Measurements from ENCODE around the gene FAM118B.
A peak's percentile ranks its signal among the peaks of the same experiment; 100 is the strongest.

FAM118B gene

DNA sequence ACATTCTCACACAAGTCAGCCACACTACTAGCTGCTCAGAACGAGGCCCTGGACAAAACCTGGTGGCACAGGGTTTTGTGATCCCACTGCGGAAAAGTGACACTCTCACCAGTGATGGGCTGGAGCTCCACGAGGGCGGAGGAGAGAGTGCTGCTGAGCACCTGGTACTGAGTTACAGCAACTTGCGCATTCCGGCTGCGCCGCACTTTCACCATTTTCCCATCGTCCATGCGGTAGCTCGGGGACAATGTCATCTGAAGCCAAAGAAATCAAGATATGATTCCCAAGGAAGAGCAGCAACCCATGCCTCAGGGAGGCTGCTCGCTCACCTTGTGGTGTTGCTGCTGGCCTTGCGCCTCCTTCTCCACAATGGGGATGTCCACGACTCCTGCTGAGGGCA lies 6.2 kb upstream of the FAM118B start:
- Histone ChIP-seq H2BK120ac (ENCODE audit: low read depth, low read length) (no peak overlapping the region), H3K4ac (ENCODE audit: low read depth, low read length) (no peak overlapping the region), H2BK15ac (replicated peaks; ENCODE audit: low read depth) (no peak overlapping the region), H2AK5ac (ENCODE audit: low read length) (no peak overlapping the region), H4K5ac (ENCODE audit: low read length) (no peak overlapping the region), H3K23ac (ENCODE audit: low read length) (no peak overlapping the region), H4K8ac (ENCODE audit: low read depth, low read length) (no peak overlapping the region), H2BK5ac (ENCODE audit: low read length) (no peak overlapping the region), H3K27me3 (ENCODE audit: insufficient read depth, low read length, poor library complexity) (no peaks in the 10 kb centered on the region), H3K27ac (ENCODE audit: low read depth, low read length) (no peak overlapping the region), H3K18ac (ENCODE audit: low read length) (no peak overlapping the region), H3K36me3 (ENCODE audit: control insufficient read depth, insufficient read depth, low read length) (peaks cover 13% of the 10 kb centered on the region), H3K4me1 (ENCODE audit: control insufficient read depth, low read depth, low read length) (no peaks in the 10 kb centered on the region), H3K79me2 (ENCODE audit: control insufficient read depth, insufficient read depth, low read length) (peaks cover 2% of the 10 kb centered on the region), H3K79me1 (ENCODE audit: low read length) (no peaks in the 10 kb centered on the region), H3K56ac (ENCODE audit: low read length) (no peak overlapping the region), H3K9ac (ENCODE audit: low read length) (no peak overlapping the region), H3K4me2 (ENCODE audit: low read length) (no peak overlapping the region), H3K4me3 (ENCODE audit: low read length) (no peak overlapping the region)
- no peak for DNase-seq
- WGBS (ENCODE audit: extremely low coverage, insufficient coverage, low lambda C conversion rate), result no CpG with 5 or more reads among the region's 14 CpGs

- H3K23ac ChIP-seq (ENCODE audit: low read length), result no peak overlapping the region
- H2AK5ac ChIP-seq (ENCODE audit: low read length), result no peak overlapping the region
- peaks cover 16% of the 10 kb centered on the region for H3K79me2 ChIP-seq (ENCODE audit: control insufficient read depth, insufficient read depth, low read length)
- no CpG with 5 or more reads among the region's 2 CpGs for WGBS (ENCODE audit: extremely low coverage, insufficient coverage, low lambda C conversion rate)
- no peaks in the 10 kb centered on the region for H3K27me3 ChIP-seq (ENCODE audit: insufficient read depth, low read length, poor library complexity)
- no peak overlapping the region for H4K5ac ChIP-seq (ENCODE audit: low read length)
- H2BK15ac ChIP-seq (replicated peaks; ENCODE audit: low read depth), result no peak overlapping the region
- H2BK120ac ChIP-seq (ENCODE audit: low read depth, low read length), result no peak overlapping the region
- no peaks in the 10 kb centered on the region for H3K4me1 ChIP-seq (ENCODE audit: control insufficient read depth, low read depth, low read length)
- H3K9ac ChIP-seq (ENCODE audit: low read length), result no peak overlapping the region
- DNase-seq, result no peak
- H3K4me2 ChIP-seq (ENCODE audit: low read length), result no peak overlapping the region
- no peak overlapping the region for H3K4me3 ChIP-seq (ENCODE audit: low read length)
- H3K27ac ChIP-seq (ENCODE audit: low read depth, low read length), result no peak overlapping the region
- peaks cover 7% of the 10 kb centered on the region for H3K79me1 ChIP-seq (ENCODE audit: low read length)
- no peak overlapping the region for H2BK5ac ChIP-seq (ENCODE audit: low read length)
- H3K36me3 ChIP-seq (ENCODE audit: control insufficient read depth, insufficient read depth, low read length), result peaks cover 8% of the 10 kb centered on the region
- H3K18ac ChIP-seq (ENCODE audit: low read length), result no peak overlapping the region
- H4K8ac ChIP-seq (ENCODE audit: low read depth, low read length), result no peak overlapping the region
- no peak overlapping the region for H3K56ac ChIP-seq (ENCODE audit: low read length)
- no peak overlapping the region for H3K4ac ChIP-seq (ENCODE audit: low read depth, low read length)
Measured at GRCh38 chr11:126207896-126208295, 3.7 kb upstream of the FAM118B start.

GRCh38 chr11:126210871-126211235 lies 729 bp upstream of the FAM118B start:
- peaks cover 2% of the 10 kb centered on the region for H3K36me3 ChIP-seq (ENCODE audit: control insufficient read depth, insufficient read depth, low read length)
- H2BK5ac ChIP-seq (ENCODE audit: low read length), result no peak overlapping the region
- H2BK120ac ChIP-seq (ENCODE audit: low read depth, low read length), result no peak overlapping the region
- H2BK15ac ChIP-seq (replicated peaks; ENCODE audit: low read depth), result no peak overlapping the region
- no peak overlapping the region for H2AK5ac ChIP-seq (ENCODE audit: low read length)
- H4K8ac ChIP-seq (ENCODE audit: low read depth, low read length), result no peak overlapping the region
- peak overlapping the region; percentile 94 for H3K56ac ChIP-seq (ENCODE audit: low read length)
- no peak for DNase-seq
- H3K18ac ChIP-seq (ENCODE audit: low read length), result no peak overlapping the region
- peak overlapping the region; percentile 81 for H3K4me2 ChIP-seq (ENCODE audit: low read length)
- no peak overlapping the region for H4K5ac ChIP-seq (ENCODE audit: low read length)
- H3K27ac ChIP-seq (ENCODE audit: low read depth, low read length), result no peak overlapping the region
- H3K4me3 ChIP-seq (ENCODE audit: low read length), result peak overlapping the region; percentile 88
- no peak overlapping the region for H3K23ac ChIP-seq (ENCODE audit: low read length)
- H3K9ac ChIP-seq (ENCODE audit: low read length), result peak overlapping the region; percentile 85
- no peaks in the 10 kb centered on the region for H3K27me3 ChIP-seq (ENCODE audit: insufficient read depth, low read length, poor library complexity)
- peaks cover 12% of the 10 kb centered on the region for H3K79me1 ChIP-seq (ENCODE audit: low read length)
- peaks cover 26% of the 10 kb centered on the region for H3K79me2 ChIP-seq (ENCODE audit: control insufficient read depth, insufficient read depth, low read length)
- no peaks in the 10 kb centered on the region for H3K4me1 ChIP-seq (ENCODE audit: control insufficient read depth, low read depth, low read length)
- H3K4ac ChIP-seq (ENCODE audit: low read depth, low read length), result peak overlapping the region; percentile 41
- WGBS (ENCODE audit: extremely low coverage, insufficient coverage, low lambda C conversion rate), result no CpG with 5 or more reads among the region's 20 CpGs

- Histone ChIP-seq H3K18ac (ENCODE audit: low read length) (no peak overlapping the region), H3K56ac (ENCODE audit: low read length) (peak overlapping the region; percentile 88), H2BK120ac (ENCODE audit: low read depth, low read length) (no peak overlapping the region), H3K4me1 (ENCODE audit: control insufficient read depth, low read depth, low read length) (no peaks in the 10 kb centered on the region), H3K27me3 (ENCODE audit: insufficient read depth, low read length, poor library complexity) (no peaks in the 10 kb centered on the region), H3K9ac (ENCODE audit: low read length) (peak overlapping the region; percentile 88), H3K4me3 (ENCODE audit: low read length) (peak overlapping the region; percentile 85), H3K27ac (ENCODE audit: low read depth, low read length) (no peak overlapping the region), H4K5ac (ENCODE audit: low read length) (no peak overlapping the region), H3K79me2 (ENCODE audit: control insufficient read depth, insufficient read depth, low read length) (peaks cover 35% of the 10 kb centered on the region), H3K79me1 (ENCODE audit: low read length) (peaks cover 14% of the 10 kb centered on the region), H2BK5ac (ENCODE audit: low read length) (no peak overlapping the region), H3K36me3 (ENCODE audit: control insufficient read depth, insufficient read depth, low read length) (peaks cover 2% of the 10 kb centered on the region), H2AK5ac (ENCODE audit: low read length) (no peak overlapping the region), H3K4ac (ENCODE audit: low read depth, low read length) (no peak overlapping the region), H4K8ac (ENCODE audit: low read depth, low read length) (no peak overlapping the region), H3K4me2 (ENCODE audit: low read length) (peak overlapping the region; percentile 6), H2BK15ac (replicated peaks; ENCODE audit: low read depth) (no peak overlapping the region), H3K23ac (ENCODE audit: low read length) (no peak overlapping the region)
- peak; percentile 47 for DNase-seq
- no CpG with 5 or more reads among the region's 15 CpGs for WGBS (ENCODE audit: extremely low coverage, insufficient coverage, low lambda C conversion rate)
Measured at GRCh38 chr11:126212089-126212660, 593 bp downstream of the FAM118B start.

DNA sequence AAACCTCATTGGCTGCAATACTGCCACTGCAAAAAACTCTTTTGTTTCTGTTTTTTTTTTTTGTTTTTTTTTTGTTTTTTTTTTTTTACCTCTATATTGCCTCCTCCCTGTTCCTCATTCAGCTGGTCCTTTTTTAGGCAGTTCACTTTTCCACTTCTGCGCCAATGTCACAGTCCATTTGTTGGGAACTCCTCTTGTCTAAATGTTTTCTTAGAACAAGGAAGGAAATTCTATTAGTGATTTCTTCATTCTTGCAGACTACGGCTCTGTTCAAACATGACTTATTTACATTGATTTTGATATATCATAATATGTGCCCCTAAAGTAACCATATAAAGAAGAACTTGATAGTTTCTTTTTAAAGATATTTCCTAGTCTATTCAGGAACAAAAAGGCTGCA lies 2.9 kb downstream of the FAM118B start:
- no peak overlapping the region for H2BK120ac ChIP-seq (ENCODE audit: low read depth, low read length)
- H3K36me3 ChIP-seq (ENCODE audit: control insufficient read depth, insufficient read depth, low read length), result no peaks in the 10 kb centered on the region
- no peak overlapping the region for H3K9ac ChIP-seq (ENCODE audit: low read length)
- H3K4me2 ChIP-seq (ENCODE audit: low read length), result no peak overlapping the region
- DNase-seq, result no peak
- H3K27me3 ChIP-seq (ENCODE audit: insufficient read depth, low read length, poor library complexity), result no peaks in the 10 kb centered on the region
- H3K18ac ChIP-seq (ENCODE audit: low read length), result no peak overlapping the region
- H4K8ac ChIP-seq (ENCODE audit: low read depth, low read length), result no peak overlapping the region
- H4K5ac ChIP-seq (ENCODE audit: low read length), result no peak overlapping the region
- no peak overlapping the region for H2BK15ac ChIP-seq (replicated peaks; ENCODE audit: low read depth)
- H3K56ac ChIP-seq (ENCODE audit: low read length), result no peak overlapping the region
- H3K27ac ChIP-seq (ENCODE audit: low read depth, low read length), result no peak overlapping the region
- WGBS (ENCODE audit: extremely low coverage, insufficient coverage, low lambda C conversion rate), result no CpG with 5 or more reads among the region's 2 CpGs
- H2AK5ac ChIP-seq (ENCODE audit: low read length), result no peak overlapping the region
- H3K4ac ChIP-seq (ENCODE audit: low read depth, low read length), result no peak overlapping the region
- no peak overlapping the region for H3K23ac ChIP-seq (ENCODE audit: low read length)
- no peak overlapping the region for H3K4me3 ChIP-seq (ENCODE audit: low read length)
- no peak overlapping the region for H2BK5ac ChIP-seq (ENCODE audit: low read length)
- peaks cover 19% of the 10 kb centered on the region for H3K79me1 ChIP-seq (ENCODE audit: low read length)
- no peaks in the 10 kb centered on the region for H3K4me1 ChIP-seq (ENCODE audit: control insufficient read depth, low read depth, low read length)
- peaks cover 51% of the 10 kb centered on the region for H3K79me2 ChIP-seq (ENCODE audit: control insufficient read depth, insufficient read depth, low read length)

DNA sequence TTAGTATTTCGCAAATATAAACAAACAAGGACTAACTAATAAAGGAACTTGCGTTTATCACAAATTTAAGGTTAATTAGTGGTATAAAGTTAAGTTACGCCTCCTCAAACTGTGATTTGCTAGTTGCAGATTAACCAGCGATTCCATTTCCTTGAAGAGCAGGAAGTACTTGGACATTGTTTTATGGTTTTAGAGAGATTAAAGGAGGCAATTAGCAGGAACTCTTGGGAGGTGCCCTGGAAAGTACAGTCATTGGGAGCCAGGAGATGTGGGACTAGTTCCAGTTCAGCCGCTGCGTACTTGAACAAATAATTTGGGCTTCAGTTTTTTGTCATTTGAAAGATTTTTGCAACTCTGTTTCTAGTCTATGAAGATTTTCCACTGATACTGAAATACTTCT lies 3.3 kb downstream of the FAM118B start:
- H3K9ac ChIP-seq (ENCODE audit: low read length), result no peak overlapping the region
- WGBS (ENCODE audit: extremely low coverage, insufficient coverage, low lambda C conversion rate), result no CpG with 5 or more reads among the region's 6 CpGs
- H3K4ac ChIP-seq (ENCODE audit: low read depth, low read length), result no peak overlapping the region
- H3K79me1 ChIP-seq (ENCODE audit: low read length), result peaks cover 21% of the 10 kb centered on the region
- no peak overlapping the region for H2BK15ac ChIP-seq (replicated peaks; ENCODE audit: low read depth)
- no peak overlapping the region for H2BK5ac ChIP-seq (ENCODE audit: low read length)
- H3K23ac ChIP-seq (ENCODE audit: low read length), result no peak overlapping the region
- H4K8ac ChIP-seq (ENCODE audit: low read depth, low read length), result no peak overlapping the region
- no peak overlapping the region for H3K4me3 ChIP-seq (ENCODE audit: low read length)
- no peak overlapping the region for H3K4me2 ChIP-seq (ENCODE audit: low read length)
- no peak overlapping the region for H4K5ac ChIP-seq (ENCODE audit: low read length)
- H2BK120ac ChIP-seq (ENCODE audit: low read depth, low read length), result no peak overlapping the region
- H3K18ac ChIP-seq (ENCODE audit: low read length), result no peak overlapping the region
- peaks cover 53% of the 10 kb centered on the region for H3K79me2 ChIP-seq (ENCODE audit: control insufficient read depth, insufficient read depth, low read length)
- H2AK5ac ChIP-seq (ENCODE audit: low read length), result no peak overlapping the region
- H3K36me3 ChIP-seq (ENCODE audit: control insufficient read depth, insufficient read depth, low read length), result no peaks in the 10 kb centered on the region
- H3K4me1 ChIP-seq (ENCODE audit: control insufficient read depth, low read depth, low read length), result no peaks in the 10 kb centered on the region
- no peaks in the 10 kb centered on the region for H3K27me3 ChIP-seq (ENCODE audit: insufficient read depth, low read length, poor library complexity)
- no peak overlapping the region for H3K56ac ChIP-seq (ENCODE audit: low read length)
- DNase-seq, result no peak
- no peak overlapping the region for H3K27ac ChIP-seq (ENCODE audit: low read depth, low read length)

All from mesendoderm (in vitro differentiated cells).